Cardiac septum (tissue), 1 donor: Measurements from ENCODE around the gene FOXRED2. TPM values are rescaled to one million over a fixed set of nuclear protein-coding genes. Genes with fewer than 3 reads are reported as not detected.
A peak's percentile ranks its signal among the peaks of the same experiment; 100 is the strongest.
"Not testable (repeated sequence)": the region's sequence is repeated elsewhere in the genome, so short reads cannot be mapped to it uniquely, and the experiment has no call there.

Experiments
- DNase-seq: peaks from one replicate; pipeline ENCODE4 v3.0.0-alpha.2; 2020; ENCODE audit warnings: low spot score
- intact Hi-C: fragments of 100-400 bp; cut with DNase I; formaldehyde crosslinking; loops from one replicate; pipeline ENCODE4 v1.14.0; 2022
- long read RNA-seq: library from polyadenylated mRNA; unstranded; transcript quantifications from one replicate; pipeline ENCODE4 v2.0.0, GENCODE V29; 2021
- total RNA-seq: library from RNA; stranded (reverse); fragmentation: NEBNext Ultra II Directional; extraction: Animal tissue kit (Norgen Biotek cat#: 25700); gene quantifications from one replicate; pipeline ENCODE4 v1.2.1, GENCODE V29; 2021
- donor health status: DM: no; HTN: no; CAD: no.

Gene FOXRED2
- total RNA-seq = 3.8 TPM
- long read RNA-seq, partial matches to known transcripts = 1 of 5 reads
- long read RNA-seq, other reads (novel, unspliced or antisense) = 3 of 5 reads

- intact Hi-C loops = loop anchor here (2.0 kb wide), 1 partner anchor 22 kb away; the partner anchor contains the start of gene EIF3D
- peak; percentile 95 for DNase-seq
Observed at GRCh38 chr22:36506637-36507517, at the start of gene FOXRED2. Gene FOXRED2 (minus strand): TSS chr22:36507040. CDS start chr22:36506422, 618 bp downstream.

GRCh38 chr22:36554098-36554497 is 47.3 kb upstream of the FOXRED2 start:
- no peak for DNase-seq
- intact Hi-C loops = no loop called here

GRCh38 chr22:36552289-36552688 is 45.4 kb upstream of the FOXRED2 start:
- DNase-seq = no peak
- intact Hi-C loops = no loop called here

DNA sequence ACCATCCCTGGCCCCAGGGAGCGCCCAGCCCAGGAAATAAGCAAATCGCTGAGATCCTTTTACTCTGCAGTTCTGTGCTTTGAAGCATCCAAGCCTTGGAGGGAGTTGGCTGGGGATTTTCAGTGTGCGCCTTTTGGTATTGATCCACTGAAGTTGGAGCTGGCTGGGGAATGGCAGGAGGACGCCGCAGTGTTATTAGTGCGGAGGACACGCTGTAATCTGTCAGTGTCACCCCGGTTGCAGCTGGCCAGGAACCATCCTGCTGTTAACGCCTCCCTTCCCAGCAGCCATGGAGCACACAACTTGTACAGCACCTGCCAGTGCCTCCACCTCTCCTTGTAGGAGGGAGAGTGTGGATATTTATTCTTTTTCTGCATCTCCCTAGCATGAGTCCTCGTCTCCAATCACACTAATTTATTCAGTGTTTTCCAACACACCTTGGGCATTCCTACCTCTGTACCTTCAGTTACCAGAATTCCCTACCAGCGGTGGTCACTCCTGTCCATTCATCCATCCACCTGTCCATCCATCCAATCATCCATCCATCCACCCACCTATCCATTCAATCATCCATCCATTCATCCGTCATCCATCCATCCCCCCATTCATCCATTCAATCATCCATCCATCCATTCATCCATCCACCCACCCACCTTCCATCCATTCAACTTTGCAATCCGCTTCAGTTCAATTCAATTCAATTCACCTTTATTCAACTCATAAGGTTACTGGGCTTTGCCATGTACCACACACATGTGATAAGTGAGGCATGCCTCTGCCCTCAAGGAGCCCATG is 44.1 kb upstream of the FOXRED2 start:
- intact Hi-C loops = no loop called here
- DNase-seq = no peak

- no peak for DNase-seq
- intact Hi-C loops = loop anchor here (10.0 kb wide), 1 partner anchor 226 kb away; the partner anchor contains the start of gene IFT27
Observed at GRCh38 chr22:36549033-36549432, 42.2 kb upstream of the FOXRED2 start.

GRCh38 chr22:36548606-36549005 is 41.8 kb upstream of the FOXRED2 start:
- intact Hi-C loops = loop anchor here (10.0 kb wide), 1 partner anchor 226 kb away; the partner anchor contains the start of gene IFT27

GRCh38 chr22:36546932-36547331 is 40.1 kb upstream of the FOXRED2 start:
- intact Hi-C loops = loop anchor here (2.0 to 10.0 kb wide), 2 partner anchors 228 to 308 kb away; partner anchors contain the start of gene IFT27
- DNase-seq = no peak

More at GRCh38 chr22:36548606-36549005, 41.8 kb upstream of the FOXRED2 start:
- no peak for DNase-seq

- intact Hi-C loops = loop anchor here (2.0 to 10.0 kb wide), 2 partner anchors 229 to 309 kb away; partner anchors contain the start of gene IFT27
- no peak for DNase-seq
Observed at GRCh38 chr22:36546092-36546804, 39.4 kb upstream of the FOXRED2 start.

DNA sequence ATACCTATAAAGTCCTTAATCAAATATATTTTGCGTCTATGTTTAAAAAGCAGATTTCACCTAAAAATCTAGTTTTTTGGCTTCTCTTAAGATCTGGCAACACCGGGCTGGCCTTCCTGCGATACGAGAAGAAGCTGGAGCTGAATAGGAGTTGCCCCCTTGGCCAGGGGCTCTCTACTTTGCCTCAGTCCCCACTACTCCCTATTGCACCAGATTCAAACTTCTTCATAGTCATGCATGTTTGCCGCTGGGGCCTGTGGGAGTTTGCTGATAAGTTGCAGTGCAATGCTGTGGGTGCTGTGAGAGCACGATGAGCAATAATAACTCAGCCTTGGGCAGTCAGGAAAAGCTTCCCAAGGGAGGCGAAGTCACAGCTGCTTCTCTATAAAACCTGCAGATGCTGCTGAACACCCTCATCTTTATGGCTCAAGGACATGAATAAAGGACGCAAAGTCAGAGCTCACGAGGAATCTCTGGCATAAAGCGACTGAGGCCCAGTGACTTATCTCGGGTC is 37.3 kb upstream of the FOXRED2 start:
- no peak for DNase-seq
- intact Hi-C loops = loop anchor here (10.0 kb wide), 1 partner anchor 231 kb away; the partner anchor contains the start of gene IFT27

DNA sequence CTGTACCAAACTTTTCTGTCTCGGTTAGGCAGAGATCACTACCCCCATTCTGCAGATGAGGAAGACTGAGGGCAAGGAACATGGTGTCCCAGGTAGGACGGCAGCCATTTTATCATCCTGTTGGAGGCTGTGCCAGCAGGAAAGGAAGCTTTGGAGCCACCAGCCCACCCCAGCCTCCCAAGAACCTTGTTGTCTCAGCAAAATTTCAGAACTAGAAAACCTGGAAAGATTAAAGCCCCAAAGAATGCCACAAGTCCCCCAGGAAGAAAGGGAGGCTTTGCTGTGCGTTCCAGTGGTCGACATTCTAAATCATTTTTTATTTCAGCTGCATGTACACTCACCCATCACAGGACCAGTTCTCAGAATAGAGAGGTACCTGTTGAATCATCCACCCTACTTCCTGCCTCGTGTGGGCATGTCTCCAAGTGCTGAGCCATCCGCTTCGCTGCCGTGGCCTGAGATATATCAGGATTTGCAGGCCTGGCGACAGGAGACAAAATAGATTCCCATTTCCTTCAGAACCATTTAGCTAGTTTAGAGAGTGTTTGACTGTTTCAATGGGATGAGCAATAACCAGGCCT is 35.1 kb upstream of the FOXRED2 start:
- intact Hi-C loops = loop anchor here (10.0 kb wide), 1 partner anchor 233 kb away; the partner anchor contains the start of gene IFT27
- DNase-seq = no peak

DNA sequence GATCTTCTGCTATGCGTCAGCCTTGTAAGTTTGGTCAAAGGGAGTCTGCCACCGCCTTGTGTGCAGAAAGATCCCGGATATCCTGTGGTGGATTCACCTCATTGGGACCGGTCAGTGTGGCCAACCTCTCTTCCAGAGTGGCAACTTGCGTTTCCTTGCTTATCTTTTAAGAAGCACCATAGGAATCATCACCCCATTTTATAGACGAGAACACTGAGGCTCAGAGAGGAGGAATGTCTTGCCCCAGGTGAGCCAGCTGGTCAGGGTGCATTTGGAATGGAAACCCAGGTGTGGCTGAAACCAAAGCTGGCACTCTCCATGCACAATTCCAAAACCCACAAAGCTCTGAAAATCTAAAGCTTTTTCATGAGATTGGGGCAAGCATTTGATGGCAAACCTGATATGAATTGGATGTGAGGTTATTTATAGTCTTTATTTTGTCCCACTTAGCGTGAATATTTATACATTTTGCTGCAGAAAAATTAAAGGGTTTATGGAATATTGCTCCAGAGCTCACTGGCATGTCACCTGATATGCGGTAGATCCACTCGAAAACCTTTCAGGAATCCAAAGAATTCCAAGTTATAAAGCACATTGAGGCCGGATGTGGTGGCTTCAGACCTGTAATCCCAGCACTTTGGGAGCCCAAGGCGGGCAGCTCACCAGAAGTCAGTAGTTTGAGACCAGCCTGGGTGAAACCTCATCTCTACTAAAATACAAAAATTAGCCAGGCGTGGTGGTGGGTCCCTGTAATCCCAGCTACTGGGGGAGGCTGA is 34.2 kb upstream of the FOXRED2 start:
- intact Hi-C loops = loop anchor here (10.0 kb wide), 1 partner anchor 234 kb away; the partner anchor contains the start of gene IFT27
- DNase-seq = no peak

- intact Hi-C loops = no loop called here
Observed at GRCh38 chr22:36538529-36538928, 31.7 kb upstream of the FOXRED2 start.

DNA sequence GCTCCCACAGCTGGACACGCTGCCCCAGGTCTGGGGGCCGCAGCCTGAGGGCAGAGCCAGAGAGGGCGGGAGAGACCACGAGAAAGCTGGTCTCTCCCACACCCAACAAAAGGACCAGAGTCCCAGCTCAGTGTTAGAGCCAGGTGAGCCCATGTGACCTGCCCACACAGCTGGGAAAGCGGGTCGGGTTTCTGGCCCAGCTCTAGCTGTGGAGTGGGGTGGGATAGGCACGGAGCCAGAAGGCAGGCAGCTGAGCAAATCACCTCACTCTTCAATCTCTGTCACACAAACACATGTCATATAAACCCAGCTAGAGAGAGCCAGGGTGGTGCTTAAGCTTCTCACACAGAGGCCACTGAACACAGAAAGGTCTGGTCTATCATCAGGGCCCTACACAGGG is 29.9 kb upstream of the FOXRED2 start:
- intact Hi-C loops = no loop called here
- DNase-seq = no peak

More at GRCh38 chr22:36538529-36538928, 31.7 kb upstream of the FOXRED2 start:
- no peak for DNase-seq

- DNase-seq, intact Hi-C loops: not testable (repeated sequence)
Observed at GRCh38 chr22:36533320-36533719, 26.5 kb upstream of the FOXRED2 start.

DNA sequence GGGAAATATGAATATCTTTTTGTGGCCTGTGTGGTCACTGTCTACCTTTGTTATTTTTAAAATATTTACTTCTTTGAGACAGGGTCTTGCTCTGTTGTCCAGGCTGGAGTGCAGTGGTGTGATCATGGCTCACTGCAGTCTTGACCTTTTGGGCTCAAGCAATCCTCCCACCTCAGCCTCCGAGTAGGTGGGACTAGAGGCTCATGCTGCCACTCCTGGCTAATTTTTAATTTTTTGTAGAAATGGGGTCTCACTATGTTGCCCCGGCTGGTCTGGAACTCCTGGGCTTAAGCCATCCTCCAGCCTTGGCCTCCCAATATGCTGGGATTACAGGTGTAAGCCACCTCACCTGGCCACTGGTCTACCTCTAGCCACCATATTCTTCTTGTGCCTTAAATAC is 25.6 kb upstream of the FOXRED2 start:
- no peak for DNase-seq
- intact Hi-C loops = no loop called here

- intact Hi-C loops = loop anchor here (2.0 kb wide), 1 partner anchor 22 kb away; the partner anchor contains the start of gene FOXRED2
- peak; percentile 99 for DNase-seq
Observed at GRCh38 chr22:36528795-36529751, 22.2 kb upstream of the FOXRED2 start, which contains the start of gene EIF3D. Gene EIF3D (minus strand): TSS chr22:36529166. CDS start chr22:36526121, 3,045 bp downstream.
